Renal pelvis (tissue), 4 donors: Measurements from ENCODE around the gene CD40. TPM values are rescaled to one million over a fixed set of nuclear protein-coding genes. Genes with fewer than 3 reads are reported as not detected.

Source experiments
- DNase-seq: peaks from one replicate; pipeline ENCODE4 v3.0.0-alpha.2; 2013
- polyA plus RNA-seq, 3 donors: library from polyadenylated mRNA; unstranded; fragments of 120-200 nt; gene quantifications; one replicate each; pipeline ENCODE4 v1.2.1, GENCODE V29; 2013; ENCODE audit not compliant: insufficient read length in 3 of 3

CD40 gene
- polyA plus RNA-seq, 3 donors = 3.8 to 5.7 (median 5.5) TPM

DNA sequence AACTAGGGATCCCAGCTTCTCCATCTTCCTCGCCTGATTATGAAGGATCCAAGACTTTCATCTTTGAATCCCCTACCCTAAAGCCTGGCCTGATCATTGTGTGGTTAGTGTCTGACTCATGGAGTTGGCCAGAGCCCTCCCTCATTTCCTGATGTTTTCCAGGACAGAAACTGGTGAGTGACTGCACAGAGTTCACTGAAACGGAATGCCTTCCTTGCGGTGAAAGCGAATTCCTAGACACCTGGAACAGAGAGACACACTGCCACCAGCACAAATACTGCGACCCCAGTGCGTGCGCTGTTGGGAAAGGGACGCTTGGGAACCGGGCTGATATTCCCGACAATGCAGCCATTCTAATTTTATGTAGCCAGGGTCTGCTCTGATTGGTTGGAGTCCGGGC lies 4.0 kb downstream of the CD40 start:
- DNase-seq = no peak

DNA sequence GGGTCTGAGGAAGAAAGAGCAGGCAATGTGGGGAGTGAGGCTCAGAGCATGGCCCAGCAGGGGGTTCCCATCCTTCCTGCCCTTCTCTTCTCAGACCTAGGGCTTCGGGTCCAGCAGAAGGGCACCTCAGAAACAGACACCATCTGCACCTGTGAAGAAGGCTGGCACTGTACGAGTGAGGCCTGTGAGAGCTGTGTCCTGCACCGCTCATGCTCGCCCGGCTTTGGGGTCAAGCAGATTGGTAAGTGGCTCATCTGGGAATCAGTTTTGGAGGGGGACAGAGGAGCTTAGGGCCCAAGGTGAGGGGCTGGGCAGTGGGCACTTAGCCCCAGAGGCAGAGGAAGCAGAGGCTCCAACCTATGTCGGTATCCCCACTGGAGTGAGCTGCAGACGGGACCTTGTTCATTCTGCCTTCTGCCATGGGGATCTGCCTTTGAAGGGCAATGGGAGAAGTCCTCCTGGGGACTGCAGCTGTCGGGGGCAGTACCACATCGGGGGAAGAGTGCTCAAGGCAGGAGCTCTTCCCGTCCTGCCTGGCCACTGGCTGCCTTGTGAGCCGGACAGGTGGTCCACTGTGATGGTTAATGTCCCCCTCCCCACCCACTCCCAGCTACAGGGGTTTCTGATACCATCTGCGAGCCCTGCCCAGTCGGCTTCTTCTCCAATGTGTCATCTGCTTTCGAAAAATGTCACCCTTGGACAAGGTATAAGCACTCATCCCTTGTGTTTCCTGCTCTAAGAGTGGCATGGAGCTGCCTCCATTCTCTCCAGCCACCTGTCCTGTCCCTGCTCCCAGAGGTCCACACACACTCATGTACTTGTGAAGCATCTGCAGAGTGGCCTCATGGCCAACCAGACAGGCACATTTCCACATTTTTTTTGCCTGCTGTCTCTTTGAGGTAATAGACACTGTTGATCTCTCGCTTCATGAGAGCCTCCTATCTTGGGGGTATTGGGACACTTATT lies 4.7 kb downstream of the CD40 start:
- no peak for DNase-seq

- DNase-seq = no peak
Observed at GRCh38 chr20:46123482-46124245, 5.5 kb downstream of the CD40 start.

DNA sequence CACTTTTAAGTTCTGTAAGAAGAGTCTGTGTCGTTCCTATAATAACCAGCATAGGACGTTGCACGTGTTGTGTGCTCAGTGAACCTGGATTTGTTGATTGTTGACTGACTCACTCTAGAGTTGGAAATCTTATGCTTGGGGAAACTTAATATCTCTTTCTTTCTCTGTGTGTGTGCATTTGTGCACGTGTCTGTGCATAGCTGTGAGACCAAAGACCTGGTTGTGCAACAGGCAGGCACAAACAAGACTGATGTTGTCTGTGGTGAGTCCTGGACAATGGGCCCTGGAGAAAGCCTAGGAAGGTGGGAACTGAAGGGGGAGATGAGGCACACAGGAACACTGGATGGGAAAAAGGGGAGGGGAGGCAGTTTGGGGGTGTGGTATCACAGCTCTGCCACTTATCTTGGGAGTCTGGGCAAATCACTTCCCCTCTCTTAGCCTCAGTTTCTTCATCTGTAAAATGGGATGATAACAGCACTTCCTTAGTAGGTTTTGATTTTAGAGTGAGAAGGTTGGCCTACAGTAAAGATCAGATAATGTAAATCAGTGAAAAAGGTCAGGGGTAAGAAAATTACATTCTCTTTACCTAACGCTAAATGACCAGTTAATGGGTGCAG lies 8.4 kb downstream of the CD40 start:
- no peak for DNase-seq

DNA sequence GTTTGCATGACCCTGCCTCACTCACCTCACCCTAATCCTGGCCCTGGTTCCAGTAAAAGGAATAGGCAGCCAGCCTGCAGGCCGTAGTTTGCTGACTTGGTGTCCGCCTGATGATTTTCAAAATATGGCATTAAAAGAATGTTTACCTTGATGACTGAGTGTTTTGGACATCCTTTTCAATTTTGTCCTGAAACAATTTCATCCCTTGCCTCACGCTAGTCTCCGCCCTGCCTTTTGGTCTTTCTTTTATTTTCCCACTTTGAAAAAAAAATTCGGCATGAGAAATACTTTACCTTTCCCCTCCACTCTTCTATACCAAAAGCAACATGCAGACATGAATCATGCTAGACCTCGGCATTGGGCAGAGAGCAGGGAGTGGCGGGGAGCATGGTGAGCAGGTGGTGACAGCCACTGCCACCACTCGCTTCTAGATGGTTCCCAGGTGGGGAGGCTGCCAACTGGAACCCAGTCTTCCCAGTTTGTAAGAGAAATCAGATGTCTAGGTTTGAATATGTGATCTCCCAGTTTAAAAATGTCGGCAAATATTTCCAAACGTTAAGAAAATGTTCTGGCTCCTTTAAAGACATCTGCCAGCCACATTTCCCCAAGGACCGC lies 9.4 kb downstream of the CD40 start:
- DNase-seq = no peak

DNA sequence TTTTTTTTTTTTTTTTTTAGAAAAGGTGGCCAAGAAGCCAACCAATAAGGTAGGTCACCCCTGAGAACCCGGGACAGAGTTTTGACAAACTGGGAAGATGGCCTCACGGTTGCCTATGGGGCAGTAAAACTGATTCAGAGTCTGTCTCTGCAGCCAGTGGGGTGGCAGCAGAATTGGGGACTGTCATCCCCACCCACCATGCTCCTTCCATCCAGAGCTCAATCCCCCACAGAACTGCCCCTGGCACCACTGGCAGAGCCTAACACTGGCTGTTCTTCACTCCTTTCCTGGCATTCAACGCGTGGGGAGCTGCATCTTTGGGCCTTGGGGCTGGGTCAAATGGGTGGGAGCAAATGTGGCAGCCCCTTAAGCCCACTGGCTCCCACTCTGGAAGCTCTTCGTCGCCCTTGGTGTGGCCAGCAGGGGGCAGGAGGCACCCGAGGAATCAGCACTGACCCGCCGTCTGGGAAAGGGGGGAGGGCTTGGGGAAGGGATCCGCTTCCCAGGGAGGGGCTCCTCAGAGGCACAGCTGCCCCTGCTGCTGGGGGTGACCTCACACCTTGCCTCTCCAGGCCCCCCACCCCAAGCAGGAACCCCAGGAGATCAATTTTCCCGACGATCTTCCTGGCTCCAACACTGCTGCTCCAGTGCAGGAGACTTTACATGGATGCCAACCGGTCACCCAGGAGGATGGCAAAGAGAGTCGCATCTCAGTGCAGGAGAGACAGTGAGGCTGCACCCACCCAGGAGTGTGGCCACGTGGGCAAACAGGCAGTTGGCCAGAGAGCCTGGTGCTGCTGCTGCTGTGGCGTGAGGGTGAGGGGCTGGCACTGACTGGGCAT lies 10.4 kb downstream of the CD40 start:
- DNase-seq = peak; percentile 14

DNA sequence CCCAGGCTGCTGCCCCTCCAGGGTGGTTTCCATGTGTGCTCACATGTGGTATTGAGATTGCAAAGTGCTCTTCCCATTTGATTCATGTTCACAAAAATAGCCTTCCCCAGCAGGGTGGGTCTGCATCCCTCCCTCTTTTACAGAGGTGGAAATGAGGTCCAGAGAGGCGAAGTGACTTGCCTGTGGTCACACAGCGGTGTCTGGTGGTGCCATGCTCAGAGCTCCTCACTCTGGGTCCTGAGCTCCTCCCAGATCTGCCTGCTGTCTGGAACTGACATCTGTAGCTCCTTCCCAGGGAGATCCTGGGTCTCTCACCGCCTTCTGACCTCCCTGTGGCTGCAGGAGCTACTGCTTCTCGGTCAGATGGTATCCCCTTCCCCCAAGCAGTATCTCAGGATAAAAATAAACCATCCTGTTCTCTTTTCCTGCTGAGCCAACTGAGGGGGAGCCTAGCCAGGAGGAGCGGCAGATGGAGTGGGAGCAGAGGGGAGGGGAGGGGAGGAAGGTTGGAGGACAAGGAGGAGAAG lies 11.9 kb downstream of the CD40 start:
- DNase-seq = no peak

DNA sequence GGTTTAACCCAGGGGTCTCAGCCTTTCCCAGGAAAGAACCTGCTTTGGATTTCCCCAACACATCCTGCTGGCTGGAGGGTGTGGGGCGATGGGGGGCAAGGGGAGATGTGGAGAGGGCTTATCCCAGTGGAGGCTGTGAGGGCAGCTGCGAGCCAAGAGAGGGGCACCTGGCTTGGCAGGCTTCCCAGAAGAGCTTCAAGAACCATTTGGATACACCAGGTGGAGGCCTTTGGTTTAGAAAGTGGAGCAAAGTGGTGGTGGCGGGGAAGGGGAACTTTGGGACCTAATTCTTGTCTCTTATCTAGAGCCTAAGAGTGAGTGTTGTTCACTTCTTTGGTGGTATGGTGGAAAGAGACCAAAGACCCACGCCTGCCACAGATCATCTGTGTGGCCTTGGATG lies 12.4 kb downstream of the CD40 start:
- no peak for DNase-seq

GRCh38 chr20:46131396-46131795 lies 13.3 kb downstream of the CD40 start:
- no peak for DNase-seq

DNA sequence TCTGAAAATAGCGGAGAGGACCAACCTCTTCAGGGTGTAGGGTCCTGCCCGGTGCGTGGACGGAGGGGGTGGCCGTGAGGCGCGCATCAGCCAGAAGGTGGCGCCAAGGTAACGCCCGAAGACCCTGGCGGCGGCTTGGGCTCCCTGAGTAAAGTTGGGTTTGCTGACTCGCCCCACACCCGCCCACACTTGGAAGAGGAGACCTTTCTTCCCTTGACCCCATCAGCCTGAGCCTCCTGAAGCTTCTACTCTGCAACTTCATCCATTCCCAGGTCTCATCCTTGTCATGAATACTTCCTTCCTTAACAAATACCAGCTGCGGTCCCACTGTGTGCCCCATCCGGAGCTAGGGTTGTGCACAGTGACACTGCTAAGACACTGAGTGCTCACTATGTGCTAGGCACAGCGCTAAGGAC lies 14.6 kb downstream of the CD40 start:
- DNase-seq = peak; percentile 47

DNA sequence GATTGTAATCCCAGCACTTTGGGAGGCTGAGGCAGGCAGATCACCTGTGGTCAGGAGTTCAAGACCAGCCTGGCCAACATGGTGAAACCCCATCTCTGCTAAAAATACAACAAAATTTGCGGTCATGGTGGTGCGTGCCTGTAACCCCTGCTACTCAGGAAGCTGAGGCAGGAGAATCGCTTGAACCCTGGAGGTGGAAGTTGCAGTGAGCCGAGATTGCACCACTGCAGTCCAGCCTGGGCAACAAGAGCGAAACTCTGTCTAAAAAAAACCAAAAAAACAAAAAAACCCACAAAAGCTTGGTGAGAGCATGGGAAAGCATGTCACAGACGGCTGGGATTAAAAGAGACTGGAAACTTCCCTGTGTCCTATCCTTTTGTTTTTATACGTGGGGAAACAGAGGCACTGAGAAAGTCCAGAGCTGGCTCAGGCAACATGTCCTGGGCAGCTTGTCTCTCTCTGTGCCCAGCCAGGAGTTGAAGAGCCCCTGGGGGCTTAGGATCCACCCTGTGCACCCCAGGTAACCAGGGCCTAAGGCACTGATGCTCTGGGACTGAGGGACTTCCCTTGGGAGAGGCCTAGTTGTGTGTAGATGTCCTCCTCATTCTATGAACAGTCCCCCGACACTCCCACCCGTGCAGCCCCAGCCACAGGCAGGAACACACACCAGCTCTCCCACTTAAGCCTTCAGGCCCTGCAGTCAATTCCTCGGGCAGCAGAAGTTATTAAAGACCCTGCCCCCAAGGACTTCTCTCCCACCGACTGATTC lies 16.0 kb downstream of the CD40 start:
- no peak for DNase-seq

DNA sequence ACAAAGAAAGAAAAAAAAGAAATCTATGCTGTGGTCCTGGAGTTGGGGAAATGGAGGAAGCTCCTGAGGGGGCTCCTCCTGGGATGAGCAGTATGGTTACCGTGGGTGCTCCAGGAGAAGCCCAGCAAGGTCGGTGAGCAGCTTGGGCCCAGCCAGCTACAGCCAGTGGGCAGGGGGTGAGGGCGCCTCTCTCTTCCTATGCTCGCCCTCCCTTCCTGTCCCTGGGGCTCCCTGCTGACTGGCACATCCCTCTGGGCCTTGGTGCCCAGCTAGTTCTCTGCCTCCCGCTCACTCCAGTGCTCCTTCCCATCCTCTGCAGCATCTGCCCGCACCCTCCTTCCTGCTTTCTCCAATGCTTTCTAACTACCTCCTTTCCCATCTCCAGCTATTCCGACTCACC lies 16.6 kb downstream of the CD40 start:
- DNase-seq = no peak

DNA sequence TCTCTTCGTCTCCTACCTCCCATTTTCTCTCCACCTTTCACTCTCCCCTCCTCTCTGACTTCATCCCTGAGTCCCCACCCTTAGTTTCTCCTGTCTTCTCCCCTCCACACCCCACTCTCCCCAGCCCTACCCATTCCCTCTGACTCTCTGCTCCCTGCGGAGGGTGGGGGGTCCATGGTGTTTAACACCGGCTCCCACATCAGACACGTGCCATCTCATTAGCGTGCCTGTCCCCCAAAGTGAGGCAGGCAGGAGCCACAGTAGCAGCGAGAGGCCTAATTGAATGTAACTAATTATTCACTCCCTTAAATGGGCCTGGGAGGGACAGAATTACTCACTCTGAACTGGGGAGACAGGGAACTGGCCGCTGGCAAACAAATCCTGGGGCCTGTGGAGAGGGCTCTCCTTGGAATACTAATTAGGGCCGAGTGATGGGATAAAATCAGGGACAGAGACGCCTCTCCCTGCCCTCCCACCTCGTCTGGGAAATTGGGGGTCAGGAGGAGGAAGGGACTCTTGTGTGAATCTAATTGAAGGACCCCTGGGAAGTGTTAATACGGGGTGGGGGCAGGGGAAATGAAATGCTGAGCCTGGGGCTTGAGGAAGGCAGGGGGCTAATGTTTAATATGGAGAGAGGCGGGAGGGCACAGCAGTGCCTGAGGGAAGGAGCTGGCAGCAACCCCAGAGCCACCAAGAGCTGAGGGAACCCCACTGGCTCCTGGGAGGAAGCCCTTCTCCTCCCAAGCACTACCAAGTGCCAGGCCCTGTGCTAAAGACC lies 17.9 kb downstream of the CD40 start:
- no peak for DNase-seq

GRCh38 chr20:46137816-46138215 lies 19.7 kb downstream of the CD40 start:
- no peak for DNase-seq

GRCh38 chr20:46139266-46139889 lies 21.3 kb downstream of the CD40 start:
- no peak for DNase-seq

GRCh38 chr20:46139908-46140482 lies 21.9 kb downstream of the CD40 start:
- no peak for DNase-seq

DNA sequence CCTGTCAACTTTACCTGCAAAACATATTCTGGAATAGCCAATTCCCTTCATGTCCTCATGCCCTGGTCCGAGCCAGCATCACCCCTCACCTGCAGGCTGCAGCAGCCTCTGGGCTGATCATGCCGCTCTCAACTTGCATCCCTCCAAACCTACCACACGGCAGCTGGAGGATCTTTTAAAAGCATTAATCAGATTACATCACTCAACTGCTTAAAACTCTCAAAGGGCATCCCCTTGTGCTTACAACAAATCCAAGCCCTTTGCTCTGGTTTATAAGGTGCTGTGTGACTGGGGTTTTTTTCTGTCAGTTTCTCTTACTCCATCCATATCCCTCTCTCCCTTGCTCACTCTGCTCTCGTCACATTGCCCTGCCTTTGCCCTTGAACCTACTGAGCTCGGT lies 24.0 kb downstream of the CD40 start:
- DNase-seq = no peak

GRCh38 chr20:46144432-46145025 lies 26.4 kb downstream of the CD40 start:
- DNase-seq = no peak
